GM18502 (cell line): ENCODE data around the gene OPCML.

Experiments used
- ATAC-seq: cut with Tn5 transposase; IDR thresholded peaks from one replicate; pipeline ENCODE4 v1.9.1; 2021; ENCODE audit warnings: mild to moderate bottlenecking; ENCODE audit not compliant: unreplicated experiment, poor library complexity

The OPCML gene

GRCh38 chr11:132848336-132848735 is 684.0 kb downstream of the OPCML start:
- no peak for ATAC-seq

DNA sequence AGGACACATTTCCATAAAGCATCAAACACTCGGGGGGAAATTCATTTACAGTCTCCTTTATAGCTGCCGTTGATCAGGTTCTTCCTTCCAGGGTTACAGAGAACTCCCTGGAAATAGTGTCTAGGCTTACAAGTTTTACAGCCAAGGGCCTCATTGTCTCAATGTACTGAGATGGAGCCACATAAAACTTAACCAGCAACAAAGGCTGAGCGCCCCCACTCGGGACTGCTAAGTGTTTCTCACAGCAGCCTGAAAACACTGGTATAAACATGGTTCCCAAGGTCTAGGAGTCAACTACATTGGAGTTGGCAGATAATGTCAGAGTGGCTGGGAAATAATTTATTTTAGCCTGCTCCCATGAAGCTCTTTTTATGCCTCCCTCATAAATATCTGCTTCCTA is 686.2 kb downstream of the OPCML start:
- no peak for ATAC-seq

- no peak for ATAC-seq
These were observed 687.2 kb downstream of the OPCML start for GRCh38 chr11:132844956-132845696.

GRCh38 chr11:132840660-132841059 is 691.6 kb downstream of the OPCML start:
- no peak for ATAC-seq

DNA sequence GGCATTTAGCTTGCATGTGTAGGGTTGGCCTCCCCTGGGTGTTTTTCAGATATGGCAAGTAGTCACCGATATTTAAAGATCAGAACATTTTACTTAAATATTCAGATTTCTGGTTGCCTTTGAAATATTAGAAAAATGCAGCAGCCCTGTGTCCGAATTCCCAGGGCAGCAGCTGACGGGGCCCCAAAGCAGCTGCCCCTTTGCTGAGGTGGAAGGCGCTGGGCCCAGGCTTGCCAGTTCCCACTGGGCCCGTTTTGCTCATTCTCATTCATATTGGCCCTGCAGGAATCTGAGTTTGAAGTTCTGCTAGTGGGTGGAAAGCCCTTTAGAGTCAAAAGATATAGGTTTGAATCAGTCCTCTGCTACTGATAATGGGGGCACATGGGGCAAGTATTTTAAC is 692.1 kb downstream of the OPCML start:
- ATAC-seq, result no peak

DNA sequence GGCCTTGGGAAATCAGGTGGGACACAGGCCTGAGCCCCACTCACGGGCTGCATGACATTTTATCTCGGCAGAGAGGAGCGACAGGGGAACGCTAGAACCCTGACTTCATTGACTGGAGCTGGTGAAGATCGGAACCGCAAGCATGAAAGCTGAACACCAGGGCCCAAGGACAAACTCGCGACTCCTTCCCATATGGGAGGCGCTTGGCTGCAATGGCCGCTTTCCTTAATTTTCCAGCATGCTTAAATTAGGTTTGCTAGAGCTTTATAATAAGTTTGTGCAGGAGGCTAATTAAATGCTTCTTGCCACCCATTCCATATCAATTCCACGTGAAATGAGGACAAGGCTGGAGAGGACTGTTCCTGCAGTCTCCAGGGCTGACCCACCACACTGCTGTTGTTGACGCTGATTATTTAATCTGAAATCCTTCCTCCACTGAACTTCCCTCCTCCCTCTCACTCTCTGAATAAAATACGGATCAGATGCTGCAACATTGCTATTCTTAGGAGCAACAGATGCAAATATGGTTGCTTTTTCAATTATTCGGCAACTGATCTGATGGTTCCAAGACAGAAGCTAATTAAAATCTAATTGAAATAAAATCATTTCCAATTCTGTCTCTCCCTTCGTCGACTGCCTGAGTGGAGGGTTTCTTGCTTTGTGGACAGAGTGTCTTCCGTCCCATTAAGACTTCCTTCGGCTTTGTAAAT is 692.9 kb downstream of the OPCML start:
- ATAC-seq, result no peak

DNA sequence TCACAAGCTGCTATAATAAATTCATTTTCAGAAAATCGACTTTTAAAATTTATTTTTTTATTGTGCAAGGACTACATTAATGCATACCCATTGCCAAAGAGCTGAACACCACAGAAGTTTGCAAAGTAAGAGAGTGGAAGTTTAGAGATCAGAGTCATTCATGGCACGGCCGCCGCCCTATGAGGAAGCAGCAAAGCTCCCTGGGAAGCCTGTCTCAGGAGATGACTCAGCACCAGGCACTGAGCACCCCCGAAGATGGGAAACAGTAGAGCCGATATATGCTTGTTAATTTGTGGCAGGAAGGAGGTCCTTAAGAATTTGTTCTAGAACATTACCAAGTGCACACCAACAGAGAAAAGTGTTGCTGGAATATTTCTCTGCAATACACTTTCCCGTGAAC is 693.7 kb downstream of the OPCML start:
- ATAC-seq, result no peak

DNA sequence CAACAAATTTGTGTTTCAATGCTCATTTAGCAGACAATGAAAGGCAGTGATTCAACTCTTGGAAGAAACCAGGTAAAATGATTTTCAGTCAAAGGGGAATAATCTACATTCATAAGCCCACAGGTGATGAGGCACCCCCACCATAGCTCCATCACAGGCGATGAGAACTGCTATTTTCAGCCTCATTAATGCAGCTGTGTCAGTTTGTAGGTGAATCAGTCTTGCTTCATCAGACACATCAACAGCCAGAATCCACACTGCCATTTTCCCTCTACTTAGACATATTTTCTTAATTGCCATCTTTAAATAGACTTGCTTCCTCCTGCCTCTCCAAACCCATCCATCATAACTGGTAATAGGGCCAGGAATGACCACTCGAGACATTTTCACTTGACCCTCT is 701.0 kb downstream of the OPCML start:
- no peak for ATAC-seq

DNA sequence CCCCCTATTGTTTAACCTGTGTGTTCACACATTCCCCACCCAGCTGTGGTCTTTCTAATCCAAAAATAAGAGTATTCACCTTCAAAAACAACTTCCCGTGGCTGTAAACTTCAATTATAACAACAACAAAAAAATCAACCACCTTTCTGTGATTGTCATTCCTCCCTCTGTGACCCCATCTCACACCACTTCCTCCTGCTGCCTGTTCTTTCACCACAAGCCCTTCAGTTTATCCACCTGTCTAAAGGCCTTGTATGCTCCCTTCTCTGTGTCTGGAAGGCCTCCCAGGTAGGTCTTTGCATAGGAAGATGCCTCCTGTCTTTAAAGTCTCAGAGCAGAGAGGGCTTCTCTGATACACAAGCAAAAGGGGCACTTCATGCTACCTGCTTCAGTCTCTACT is 707.7 kb downstream of the OPCML start:
- ATAC-seq, result no peak

DNA sequence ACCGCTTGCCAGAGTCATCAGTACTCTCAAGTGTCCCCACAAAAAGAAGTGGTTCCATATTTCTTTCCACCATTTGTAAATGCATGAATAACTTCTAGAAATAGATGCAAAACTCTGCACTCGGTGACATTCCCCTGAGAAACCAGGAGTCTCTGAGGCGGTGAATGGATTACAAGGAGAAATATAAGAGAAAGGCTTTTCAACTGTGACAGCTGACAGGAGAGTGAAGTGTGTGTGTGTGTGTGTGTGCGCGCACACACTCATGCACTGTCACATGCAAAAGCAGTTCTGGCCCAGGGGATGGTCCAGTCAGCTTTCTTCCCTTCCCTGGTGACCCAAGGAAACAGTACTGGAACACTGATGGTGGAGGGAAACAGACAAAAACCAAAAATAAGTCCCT is 710.0 kb downstream of the OPCML start:
- ATAC-seq, result no peak

DNA sequence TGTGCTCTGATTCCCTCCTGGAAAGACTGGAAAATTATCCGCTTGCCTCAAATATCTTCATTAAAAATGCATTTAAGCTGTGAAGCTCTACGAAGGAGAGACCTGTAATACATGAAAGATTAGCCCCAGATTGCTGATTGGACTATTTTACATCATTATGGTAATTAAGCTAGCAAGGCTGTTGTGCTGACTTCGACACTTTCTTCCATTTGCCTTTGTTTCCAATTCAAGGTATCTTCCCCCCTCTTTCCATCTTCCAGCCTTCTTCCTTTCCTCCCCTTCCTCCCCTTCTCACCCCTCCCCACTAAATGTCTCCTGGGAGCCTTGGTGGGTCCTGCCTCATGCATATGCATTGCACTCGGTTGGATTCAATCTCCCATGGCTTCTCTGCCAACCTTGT is 710.8 kb downstream of the OPCML start:
- no peak for ATAC-seq

DNA sequence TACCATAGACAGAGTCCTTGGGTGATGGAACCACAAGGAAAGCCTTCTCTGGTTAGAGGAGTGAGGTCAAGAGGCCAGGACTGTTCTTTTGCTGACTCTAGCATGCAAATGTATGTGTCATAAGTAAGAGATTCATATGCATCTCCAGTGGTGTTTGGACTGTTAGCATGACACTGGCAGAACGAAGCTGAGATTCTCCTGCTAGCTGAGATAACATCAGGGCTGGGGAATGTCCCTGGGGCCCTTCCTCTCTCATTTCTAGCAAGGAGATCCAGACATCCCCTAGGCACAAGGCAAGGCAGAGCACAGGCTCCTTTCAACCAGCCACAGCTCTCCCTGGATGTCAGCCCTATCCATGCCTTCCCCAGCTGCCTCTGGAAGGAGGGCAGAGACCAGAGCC is 711.3 kb downstream of the OPCML start:
- no peak for ATAC-seq

- no peak for ATAC-seq
These were observed 713.4 kb downstream of the OPCML start for GRCh38 chr11:132818951-132819350.

DNA sequence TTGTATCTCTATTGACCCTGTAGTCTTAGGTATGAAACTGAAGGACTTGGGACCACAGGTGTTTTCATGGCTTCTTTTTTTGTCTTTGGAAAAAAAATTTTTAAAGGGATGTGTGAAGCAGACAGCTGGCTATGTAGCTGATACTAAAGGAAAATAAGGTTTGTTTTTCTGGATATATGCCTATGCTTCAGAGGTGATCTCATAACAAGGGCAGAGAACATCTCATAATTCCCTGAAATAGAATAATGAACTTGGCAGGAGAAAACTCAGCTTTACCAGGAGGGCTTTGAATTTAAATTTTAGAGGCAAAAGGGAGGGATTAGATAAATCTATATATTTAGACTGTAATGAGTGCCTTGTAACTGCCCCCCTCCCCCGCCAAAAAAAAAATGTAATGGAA is 714.9 kb downstream of the OPCML start:
- no peak for ATAC-seq

DNA sequence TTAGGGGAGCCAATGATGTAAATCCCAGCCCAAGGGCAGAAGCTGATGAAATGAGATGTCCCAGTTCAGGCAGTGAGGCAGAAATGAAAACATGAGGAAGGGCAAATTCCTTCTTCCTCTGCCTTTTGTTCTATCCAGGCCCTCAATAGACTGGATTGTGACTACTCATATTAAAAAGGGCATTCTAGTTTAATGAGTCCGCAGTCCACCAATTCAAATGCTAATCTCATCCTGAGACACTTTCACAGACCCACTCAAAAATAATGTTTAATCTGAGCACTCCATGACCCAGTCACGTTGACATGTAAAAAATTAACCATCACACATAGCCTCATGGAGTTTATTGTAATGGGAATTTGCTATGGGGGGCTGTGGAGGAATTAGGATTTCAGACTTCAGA is 717.9 kb downstream of the OPCML start:
- ATAC-seq, result no peak

- no peak for ATAC-seq
These were observed 720.7 kb downstream of the OPCML start for GRCh38 chr11:132811649-132812048.

DNA sequence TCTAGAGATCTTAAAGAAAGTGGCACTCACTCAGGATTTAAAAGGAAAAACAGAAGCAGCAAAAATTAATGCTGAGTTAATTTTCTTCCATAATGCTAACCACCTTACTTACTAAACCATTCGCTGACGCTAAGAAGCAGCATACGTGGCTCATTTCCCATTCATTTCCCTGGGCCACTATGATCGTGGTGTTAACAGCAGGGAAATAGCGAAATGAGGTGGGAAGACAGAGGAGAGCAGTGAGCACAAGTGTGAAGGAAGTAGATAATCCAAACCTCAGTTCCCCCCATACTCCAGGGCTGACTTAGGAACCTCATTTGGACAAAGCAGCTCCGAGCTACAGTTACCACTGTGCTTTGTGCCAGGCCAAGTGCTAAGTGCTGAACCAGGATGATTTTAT is 723.2 kb downstream of the OPCML start:
- ATAC-seq, result no peak

- no peak for ATAC-seq
These were observed 728.0 kb downstream of the OPCML start for GRCh38 chr11:132804258-132804657.

DNA sequence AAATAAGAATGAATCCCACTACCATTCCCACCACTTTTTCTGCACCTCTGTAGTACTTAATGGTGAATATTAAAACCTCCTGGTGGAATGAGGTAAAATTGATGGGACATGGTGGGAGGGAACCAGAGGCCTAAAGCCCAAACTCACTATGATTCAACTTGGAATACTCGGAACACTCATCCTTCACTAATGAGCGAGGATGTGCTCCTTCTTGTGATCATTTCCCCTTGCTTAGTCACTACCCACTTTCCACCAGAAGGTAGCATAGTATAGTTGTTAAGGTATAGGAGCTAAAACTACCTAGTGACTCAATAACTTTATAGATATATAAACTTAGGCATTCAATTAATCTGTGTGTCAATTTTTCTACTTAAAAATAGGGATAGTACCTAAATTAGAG is 728.9 kb downstream of the OPCML start:
- ATAC-seq, result no peak

DNA sequence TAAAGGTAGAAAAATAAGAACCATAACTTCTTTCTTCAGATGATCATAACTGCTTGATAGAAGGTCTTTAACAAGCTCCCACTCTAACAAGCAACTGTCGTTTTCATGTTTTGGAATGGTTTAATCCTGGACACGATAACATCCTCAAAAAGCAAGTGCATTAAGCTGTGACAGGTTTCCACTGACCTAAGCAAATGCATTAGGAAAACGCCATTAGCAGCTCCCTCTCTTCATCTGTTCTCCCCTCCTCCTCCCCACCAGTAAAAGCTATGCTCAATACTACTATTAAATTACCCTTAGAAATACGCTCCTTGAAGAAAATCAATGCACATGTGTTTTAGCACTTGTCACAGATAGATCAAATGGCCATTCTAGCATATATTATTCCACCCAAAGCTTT is 729.4 kb downstream of the OPCML start:
- no peak for ATAC-seq

- no peak for ATAC-seq
These were observed 738.5 kb downstream of the OPCML start for GRCh38 chr11:132793831-132794230.
